Endothelial cell of hepatic sinusoid (primary cell): ENCODE measurements around the gene PLEKHF1.

Experiments used
- in situ Hi-C: cut with HindIII; loops from 2 replicates; pipeline ENCODE4 v1.10.0; 2017; ENCODE audit warnings: low sequenced_read_pairs

Gene PLEKHF1

GRCh38 chr19:29675650-29676186 is 10.5 kb downstream of the PLEKHF1 start:
- in situ Hi-C loops, result no loop called here

- in situ Hi-C loops, result no loop called here
These were observed 11.3 kb downstream of the PLEKHF1 start for GRCh38 chr19:29676586-29676985.

DNA sequence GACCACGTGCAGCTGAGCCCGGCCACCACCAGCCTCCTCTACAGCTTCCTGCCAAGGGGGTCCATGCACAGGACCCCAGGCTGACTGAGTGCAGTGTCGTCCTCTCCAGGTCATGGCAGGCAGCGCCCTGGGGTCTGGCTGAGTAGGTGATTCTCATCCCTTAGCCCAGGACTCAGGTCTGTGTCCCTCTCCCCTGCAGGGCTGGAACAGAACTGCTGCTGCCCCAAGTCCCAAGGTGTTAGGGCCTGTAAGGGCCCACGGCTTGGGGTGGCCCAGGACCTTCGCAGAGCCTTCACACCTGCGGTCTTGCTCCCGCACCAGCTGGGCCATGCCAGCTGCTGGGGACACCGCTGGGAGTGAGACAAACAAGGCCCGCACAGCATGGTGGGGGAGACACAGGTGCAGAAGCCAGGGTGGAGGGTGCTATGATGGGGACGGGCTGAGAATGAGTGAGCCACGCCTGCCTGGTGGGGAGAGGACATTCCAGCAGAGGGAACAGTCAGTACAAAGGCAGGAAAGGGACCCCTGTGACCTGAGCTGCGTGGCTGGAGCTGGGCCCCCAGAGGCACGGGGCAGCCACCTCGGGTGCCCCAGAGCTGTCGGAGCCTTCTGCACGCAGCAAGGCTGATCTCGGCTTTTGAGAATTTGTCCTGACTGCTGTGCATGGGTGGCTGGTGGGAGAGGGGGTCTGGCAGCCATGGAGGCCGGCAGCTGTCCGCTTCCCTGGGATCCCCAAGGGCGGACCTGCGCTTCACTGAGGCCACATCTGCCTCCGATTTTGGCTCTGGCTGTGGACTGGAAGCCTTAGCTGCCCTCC is 11.9 kb downstream of the PLEKHF1 start:
- in situ Hi-C loops, result no loop called here

DNA sequence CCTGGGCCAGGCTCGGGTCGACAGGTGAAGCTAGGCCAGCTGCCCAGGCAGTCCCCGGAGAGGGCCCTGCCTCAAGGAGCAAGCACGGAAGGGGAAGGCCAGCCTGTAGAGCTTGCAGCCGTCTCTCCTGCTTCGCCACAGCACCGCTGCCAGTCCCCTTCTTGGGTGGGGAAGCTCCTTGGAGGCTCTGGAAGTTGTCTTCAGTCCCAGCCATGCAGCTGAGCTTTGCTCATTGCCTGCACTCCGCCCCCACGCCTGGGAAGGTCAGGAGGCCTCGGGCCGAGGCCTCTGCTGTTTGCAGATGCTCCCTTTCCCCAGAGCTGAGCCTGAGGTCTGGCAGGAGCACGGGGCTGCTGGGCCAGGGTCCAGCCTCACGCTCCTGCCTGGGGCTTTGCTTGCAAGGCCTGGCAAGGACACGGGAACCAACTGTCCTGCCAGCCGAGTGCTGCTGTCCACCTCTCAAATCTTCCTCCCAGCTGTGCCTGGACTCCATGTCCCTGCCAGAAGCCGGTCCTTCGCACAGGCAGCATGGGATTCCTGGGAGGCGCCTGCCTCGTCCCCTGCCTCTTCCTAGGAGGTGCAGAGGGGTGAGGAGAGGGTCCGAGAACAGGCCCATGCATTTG is 13.3 kb downstream of the PLEKHF1 start:
- in situ Hi-C loops, result no loop called here

DNA sequence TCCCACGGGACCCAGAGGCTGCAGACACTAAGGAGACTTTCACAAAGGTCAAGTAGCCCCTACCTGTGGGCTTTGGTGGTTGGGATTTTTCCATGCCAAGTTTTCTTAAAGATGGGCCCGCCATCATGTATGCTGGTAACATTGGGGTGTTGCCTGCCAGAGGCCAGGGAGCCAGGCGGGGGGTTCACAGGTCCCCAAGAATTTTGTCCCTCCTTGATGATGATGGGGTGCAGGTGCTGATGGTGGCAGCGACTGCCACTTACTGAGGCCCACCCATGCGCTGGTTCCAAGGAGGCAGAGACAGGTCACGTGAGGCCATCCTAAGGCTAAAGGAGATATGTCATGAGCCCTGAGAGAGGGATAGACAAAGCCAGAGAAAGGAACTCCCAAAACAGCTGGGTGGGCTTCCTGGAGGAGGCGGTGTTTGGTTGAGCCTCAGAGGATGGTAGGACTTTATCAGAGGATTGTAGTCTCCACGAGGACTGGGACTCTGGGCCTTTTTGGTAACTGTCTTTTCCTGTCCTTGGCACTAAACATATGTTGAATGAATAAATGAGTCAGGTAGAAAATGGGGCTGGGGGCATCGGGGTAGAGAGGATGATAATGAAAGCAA is 14.4 kb downstream of the PLEKHF1 start:
- in situ Hi-C loops, result no loop called here

- in situ Hi-C loops, result no loop called here
These were observed 15.2 kb downstream of the PLEKHF1 start for GRCh38 chr19:29680447-29680846.

GRCh38 chr19:29680937-29681336 is 15.7 kb downstream of the PLEKHF1 start:
- in situ Hi-C loops, result no loop called here

DNA sequence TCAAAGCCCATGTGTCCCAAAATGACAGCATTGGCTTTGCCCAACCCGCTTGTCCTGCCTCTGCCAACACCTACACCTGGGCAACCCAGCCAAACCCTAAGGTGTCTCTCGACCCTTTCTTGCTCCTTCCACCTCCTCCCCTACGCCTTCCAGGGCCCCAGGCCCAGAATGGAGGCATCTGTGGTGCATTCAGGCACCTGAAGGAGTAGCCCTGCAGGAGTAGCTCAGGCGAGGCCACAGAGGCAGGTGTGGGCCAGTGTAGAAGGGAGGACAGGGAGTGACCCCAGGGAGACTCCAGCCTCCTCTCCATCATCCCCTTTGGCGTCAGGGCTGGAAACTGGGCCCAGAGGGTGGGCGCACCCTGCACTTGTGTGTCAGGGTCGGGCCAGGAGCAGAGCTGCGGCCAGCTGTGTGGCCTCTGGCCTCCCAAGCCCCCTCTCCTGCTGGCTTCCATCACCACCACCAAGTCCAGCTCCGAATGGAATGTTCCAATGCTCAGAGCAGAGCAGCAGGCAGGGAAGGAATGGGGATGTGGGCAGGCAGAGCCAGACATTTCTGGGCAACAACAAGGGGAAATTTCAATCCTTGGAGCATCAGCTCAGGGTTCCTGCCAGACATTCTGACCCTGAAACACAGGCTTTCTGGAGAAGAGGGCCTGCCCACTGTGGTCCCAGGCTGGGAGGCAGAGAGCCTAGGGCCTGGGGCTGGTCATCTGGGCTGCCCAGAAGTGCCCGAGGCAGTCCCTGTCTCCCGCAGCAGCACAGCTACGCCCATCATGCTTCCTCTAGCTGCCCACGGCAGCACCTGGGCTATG is 16.4 kb downstream of the PLEKHF1 start:
- in situ Hi-C loops, result no loop called here

DNA sequence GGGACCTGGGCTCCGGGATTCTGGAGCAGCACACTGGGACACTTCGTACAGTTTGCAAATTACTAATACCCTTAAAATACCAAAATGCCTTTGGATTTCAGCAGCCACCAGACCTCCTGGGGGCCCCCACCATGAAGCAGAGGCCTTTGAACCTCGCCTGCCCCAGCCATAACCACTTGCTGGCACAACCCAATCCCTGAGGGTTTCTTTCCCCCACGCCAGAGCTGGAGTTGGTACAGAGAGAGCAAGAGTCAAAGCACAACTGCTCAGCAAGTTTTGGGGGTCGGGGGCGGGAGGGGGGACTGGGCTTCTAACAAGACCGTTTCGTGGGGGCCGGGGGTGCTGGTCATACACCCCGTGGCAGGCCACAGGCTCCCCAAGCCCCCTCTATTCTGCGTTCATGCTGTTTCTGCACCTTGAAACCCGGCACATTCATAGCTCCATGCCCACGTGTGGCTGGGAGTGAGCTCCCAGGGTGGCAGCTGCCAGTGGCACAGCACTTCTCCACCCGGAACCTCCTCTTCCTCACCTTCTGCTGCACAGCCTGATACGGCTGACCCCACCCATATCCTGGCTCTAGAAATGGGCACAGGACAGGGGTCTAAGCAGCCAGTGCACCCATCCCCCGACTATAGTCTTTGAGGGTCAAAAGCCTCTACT is 17.1 kb downstream of the PLEKHF1 start:
- in situ Hi-C loops, result no loop called here

- in situ Hi-C loops, result no loop called here
These were observed 17.7 kb downstream of the PLEKHF1 start for GRCh38 chr19:29683009-29683408.

DNA sequence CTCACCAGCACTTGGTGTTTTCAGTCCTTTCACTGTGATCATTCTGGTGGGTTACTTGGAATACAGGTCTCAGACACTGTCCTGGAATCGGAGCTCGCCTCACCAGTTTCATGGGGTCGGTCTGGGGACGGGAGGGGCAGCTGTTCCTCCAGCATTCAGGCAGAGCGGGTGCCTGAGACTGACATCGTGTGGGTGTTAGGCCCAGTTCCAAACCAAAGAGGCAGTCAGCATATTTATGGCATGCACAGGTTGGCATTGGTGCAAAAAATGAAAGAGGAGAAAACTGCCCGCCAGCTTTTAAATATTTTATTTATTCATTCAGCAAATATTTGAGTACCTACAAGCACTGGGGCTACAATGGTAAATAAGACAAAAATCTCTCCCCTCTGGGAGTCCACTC is 20.1 kb downstream of the PLEKHF1 start:
- in situ Hi-C loops, result no loop called here

DNA sequence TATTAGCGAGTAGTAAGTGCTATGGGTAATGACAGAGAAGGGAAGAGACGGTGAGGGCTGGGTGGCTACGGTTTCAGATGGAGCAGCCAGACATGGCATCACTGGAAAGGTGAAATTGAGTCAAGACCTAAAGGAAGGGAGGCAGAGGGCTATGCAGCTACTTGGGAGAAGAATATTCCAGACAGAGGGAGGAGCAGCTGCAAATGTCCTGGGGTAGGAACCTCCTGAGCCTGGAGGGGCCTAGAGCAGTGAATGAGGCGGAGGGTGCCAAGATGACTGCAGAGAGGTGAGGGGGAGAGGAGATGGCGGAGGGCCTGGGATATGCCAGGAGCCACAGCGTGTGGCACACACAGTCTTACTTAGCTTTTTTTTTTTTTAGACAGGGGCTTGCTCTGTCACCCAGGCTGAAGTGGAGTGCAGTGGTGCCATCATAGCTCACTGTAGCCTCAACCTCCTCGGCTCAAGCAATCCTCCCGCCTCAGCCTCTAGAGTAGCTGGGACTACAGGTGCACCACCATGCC is 21.1 kb downstream of the PLEKHF1 start:
- in situ Hi-C loops, result no loop called here

DNA sequence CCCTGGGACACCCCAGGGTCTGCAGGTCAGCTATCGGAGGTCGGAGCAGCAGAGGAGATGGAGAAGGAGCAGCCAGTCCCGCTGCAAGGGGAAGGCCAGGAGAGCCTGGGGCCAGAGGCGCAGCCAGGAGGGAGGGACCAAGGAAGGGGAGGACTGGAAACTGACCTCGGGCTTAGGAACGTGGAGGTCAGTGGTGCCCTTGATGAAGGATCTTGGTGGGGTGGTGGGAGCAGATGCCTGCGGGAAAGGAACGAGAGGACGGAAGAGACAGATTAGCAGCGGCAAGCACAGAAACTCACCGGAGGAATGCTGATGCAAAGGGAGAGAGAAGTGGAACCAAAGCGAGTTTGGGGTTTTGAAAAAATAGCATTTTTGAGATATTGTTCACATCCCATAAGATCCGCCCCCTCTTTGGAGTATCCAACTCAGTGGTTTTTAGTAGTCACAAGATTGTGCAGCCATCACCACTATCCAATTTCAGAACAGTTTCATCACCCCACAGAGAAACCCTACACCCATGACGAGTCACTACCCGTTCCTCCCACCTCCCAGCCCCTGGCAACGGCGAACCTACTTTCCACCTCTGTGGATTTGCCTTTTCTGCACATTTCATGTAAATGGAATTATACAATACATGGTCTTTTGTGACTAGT is 22.1 kb downstream of the PLEKHF1 start:
- in situ Hi-C loops, result no loop called here

- in situ Hi-C loops, result no loop called here
These were observed 22.9 kb downstream of the PLEKHF1 start for GRCh38 chr19:29687897-29688728.

GRCh38 chr19:29690842-29691241 is 25.6 kb downstream of the PLEKHF1 start:
- in situ Hi-C loops, result no loop called here

GRCh38 chr19:29694161-29694560 is 28.9 kb downstream of the PLEKHF1 start:
- in situ Hi-C loops, result no loop called here

GRCh38 chr19:29694669-29695627 is 29.7 kb downstream of the PLEKHF1 start:
- in situ Hi-C loops, result no loop called here
